H1 (cell line): ENCODE results near the gene SLC2A10. TPM values are rescaled to one million over a fixed set of nuclear protein-coding genes. Genes with fewer than 3 reads are reported as not detected.
A peak's percentile ranks its signal among the peaks of the same experiment; 100 is the strongest.

Experiments used
- ASH2L ChIP-seq: fragments of 200-600, 300-600 bp; sonication (generic); IDR thresholded peaks from one replicate; pipeline ENCODE4 v1.7.1; 2017; ENCODE audit warnings: low read length
- CHD1 ChIP-seq: IDR thresholded peaks from 2 replicates; pipeline ENCODE4 v1.6.1; 2012; ENCODE audit warnings: low read depth, low read length, improper control_type of control experiment
- CHD2 ChIP-seq: IDR thresholded peaks from 2 replicates; pipeline ENCODE4 v1.6.1; 2012; ENCODE audit warnings: low read length, improper control_type of control experiment
- E2F6 ChIP-seq: IDR thresholded peaks from 2 replicates; pipeline ENCODE4 v1.6.1; 2012; ENCODE audit warnings: inconsistent platforms
- GTF2F1 ChIP-seq: IDR thresholded peaks from 2 replicates; pipeline ENCODE4 v1.6.1; 2012; ENCODE audit warnings: low read depth, low read length, improper control_type of control experiment, borderline replicate concordance
- HDAC2 ChIP-seq, 2 experiments: fragments of 300-600 bp in 1 of 2; sonication (generic) in 1 of 2; IDR thresholded peaks; 2 replicates each; pipeline ENCODE4 v1.6.1; 2011 to 2012; ENCODE audit warnings: low read depth in 2 of 2, low read length in 2 of 2, mild to moderate bottlenecking in 2 of 2, moderate library complexity in 2 of 2, borderline replicate concordance in 1 of 2, inconsistent platforms in 1 of 2
- KDM1A ChIP-seq: fragments of 200-600, 300-600 bp; sonication (generic); IDR thresholded peaks from 2 replicates; pipeline ENCODE4 v1.7.1; 2016; ENCODE audit warnings: mild to moderate bottlenecking, low read length, borderline replicate concordance
- KDM4A ChIP-seq: IDR thresholded peaks from one replicate; pipeline ENCODE4 v1.7.1; 2012; ENCODE audit warnings: low read depth, mild to moderate bottlenecking, moderate library complexity, low read length, inconsistent platforms; ENCODE audit not compliant: severe bottlenecking
- KDM5A ChIP-seq: fragments of 200-600 bp; IDR thresholded peaks from 2 replicates; pipeline ENCODE4 v1.7.1; 2012; ENCODE audit warnings: mild to moderate bottlenecking, low read length, inconsistent platforms, mixed read lengths
- MAFK ChIP-seq: IDR thresholded peaks from 2 replicates; pipeline ENCODE4 v1.6.1; 2012; ENCODE audit warnings: low read depth, mild to moderate bottlenecking, improper control_type of control experiment, low read length
- PHF8 ChIP-seq: fragments of 200-600 bp; sonication (generic); conservative IDR thresholded peaks from 2 replicates; pipeline ENCODE4 v1.7.1; 2012; ENCODE audit warnings: low read depth, mild to moderate bottlenecking, inconsistent platforms, low read length, moderate library complexity
- POLR2A ChIP-seq, 2 experiments: IDR thresholded peaks; 1 replicate in 1 of 2; 2 replicates in 1 of 2; pipeline ENCODE4 v1.6.1; 2011; ENCODE audit warnings: low read depth in 2 of 2, low read length in 2 of 2, mild to moderate bottlenecking in 2 of 2; ENCODE audit errors: control extremely low read depth in 1 of 2
- POLR2AphosphoS5 ChIP-seq: IDR thresholded peaks from 2 replicates; pipeline ENCODE4 v1.6.1; 2011; ENCODE audit warnings: low read depth, low read length
- POU5F1 ChIP-seq: IDR thresholded peaks from 2 replicates; pipeline ENCODE4 v1.6.1; 2011; ENCODE audit warnings: low read depth, mild to moderate bottlenecking, low read length, moderate library complexity
- RAD21 ChIP-seq, 2 experiments: IDR thresholded peaks in 1 of 2; conservative IDR thresholded peaks in 1 of 2; 2 replicates each; pipeline ENCODE4 v1.6.1; 2011; ENCODE audit warnings: low read depth in 2 of 2, low read length in 2 of 2, improper control_type of control experiment in 1 of 2, inconsistent platforms in 1 of 2, mild to moderate bottlenecking in 1 of 2, moderate library complexity in 1 of 2
- RBBP5 ChIP-seq: IDR thresholded peaks from 2 replicates; pipeline ENCODE4 v1.7.1; 2012; ENCODE audit warnings: low read depth, mild to moderate bottlenecking, inconsistent platforms, low read length, moderate library complexity, borderline replicate concordance
- SIN3A ChIP-seq, 2 experiments: IDR thresholded peaks in 1 of 2; conservative IDR thresholded peaks in 1 of 2; 2 replicates each; pipeline ENCODE4 v1.6.1; 2011 to 2012; ENCODE audit warnings: low read length in 2 of 2, improper control_type of control experiment in 1 of 2, low read depth in 1 of 2, mild to moderate bottlenecking in 1 of 2
- TAF7 ChIP-seq: optimal IDR thresholded peaks from 2 replicates; pipeline ENCODE3; 2011; ENCODE audit warnings: low read depth, mild to moderate bottlenecking, inconsistent platforms, low read length, moderate library complexity, borderline replicate concordance
- TEAD4 ChIP-seq: IDR thresholded peaks from 2 replicates; pipeline ENCODE4 v1.6.1; 2012; ENCODE audit warnings: low read depth, low read length, inconsistent platforms, mixed read lengths
- polyA plus RNA-seq, 7 experiments: library from polyadenylated mRNA; depleted of rRNA in 3 of 7; stranded (reverse) in 5 of 7; unstranded in 2 of 7; fragments of >200 nt in 5 of 7; fragments of 200-250 nt in 2 of 7; gene quantifications; 1 replicate in 5 of 7; 2 replicates in 1 of 7; 4 replicates in 1 of 7; pipeline versions ENCODE4 v1.2.1 to v1.2.3, GENCODE V29; 2011 to 2013; ENCODE audit warnings: missing spikeins in 2 of 7, mixed read lengths in 2 of 7
- total RNA-seq: library from RNA; stranded (reverse); fragmentation: NEBNext Ultra II Directional; extraction: Animal tissue kit (Norgen Biotek cat#: 25700); gene quantifications from 2 replicates; pipeline ENCODE4 v1.2.1, GENCODE V29; 2021
- TF ChIP-seq, protein P1 (sequence below): IDR thresholded peaks from 2 replicates; pipeline ENCODE4 v1.6.1; 2012; ENCODE audit warnings: inconsistent platforms

SLC2A10 gene
- total and polyA plus RNA-seq, 2 of the 8 experiments (the other 6 are each of a cell fraction or from before 2014, with no cell fraction given), result 9.0 to 9.7 TPM

- peak in 1 of 2 experiments; percentile 3; a peak in 1 of 4 replicates for TF ChIP-seq RAD21 (IDR thresholded peaks at IDR 0.05 in 1 of 2, conservative IDR thresholded peaks at IDR 0.05 in 1 of 2; ENCODE audit: low read depth in 2 of 2, low read length in 2 of 2)
- TF ChIP-seq TAF7, result peak; percentile 91
- TF ChIP-seq KDM5A, result peak; percentile 56; the same call in 1 of the 2 replicates
- TF ChIP-seq KDM4A, result peak; percentile 71
- TF ChIP-seq GTF2F1, result peak; percentile 68; the same call in 1 of the 2 replicates
- no peak for TF ChIP-seq KDM1A
- peak; percentile 78; the same call in 1 of the 2 replicates for TF ChIP-seq POLR2AphosphoS5
- no peak for TF ChIP-seq TEAD4
- TF ChIP-seq CHD1, result no peak
- peak; percentile 70 for TF ChIP-seq ASH2L
- no peak for TF ChIP-seq MAFK
- TF ChIP-seq SIN3A (conservative IDR thresholded peaks at IDR 0.05 in 1 of 2, IDR thresholded peaks at IDR 0.05 in 1 of 2; ENCODE audit: low read depth in 1 of 2, low read length in 2 of 2), result peak; percentile 68 to 73; a peak in 2 of 4 replicates
- no peak for TF ChIP-seq HDAC2 (IDR thresholded peaks at IDR 0.05; ENCODE audit: borderline replicate concordance in 1 of 2, low read depth in 2 of 2, low read length in 2 of 2)
- TF ChIP-seq POLR2A (IDR thresholded peaks at IDR 0.05; ENCODE audit: control extremely low read depth in 1 of 2, low read depth in 2 of 2, low read length in 2 of 2), result peak; percentile 84 to 92
- TF ChIP-seq, protein P1, sequence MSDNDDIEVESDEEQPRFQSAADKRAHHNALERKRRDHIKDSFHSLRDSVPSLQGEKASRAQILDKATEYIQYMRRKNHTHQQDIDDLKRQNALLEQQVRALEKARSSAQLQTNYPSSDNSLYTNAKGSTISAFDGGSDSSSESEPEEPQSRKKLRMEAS, result peak; percentile 30; the same call in 1 of the 2 replicates
- TF ChIP-seq CHD2, result peak; percentile 70
- no peak for TF ChIP-seq E2F6
- peak; percentile 70 for TF ChIP-seq RBBP5
- no peak for TF ChIP-seq POU5F1
- peak; percentile 97 for TF ChIP-seq PHF8
These were observed 20.2 kb upstream of the SLC2A10 start, which contains the start of gene TP53RK (continued) for GRCh38 chr20:46689082-46689753.
